Activated B cell treated with CpG ODN at 0.5 μM for 24 hours (primary cell): ENCODE results near the gene DLG2. TPM values are rescaled to one million over a fixed set of nuclear protein-coding genes. Genes with fewer than 3 reads are reported as not detected.

Experiments
- ATAC-seq: fragments of 200-7000 bp; cut with Tn5 transposase; one replicate; pipeline ENCODE4 v1.10.0; 2021; ENCODE audit warnings: low read depth, mild to moderate bottlenecking, moderate library complexity
- CTCF ChIA-PET: fragments of 350-600 bp; sonication (Branson Sonifier 250); formaldehyde crosslinking; loops from one replicate; lab custom pipeline; 2021; ENCODE audit warnings: antibody characterized with exemption; lab: Charles Lee
- POLR2A ChIA-PET: fragments of 350-600 bp; sonication (Branson Sonifier 250); formaldehyde crosslinking; loops from one replicate; lab custom pipeline; 2021; ENCODE audit warnings: antibody characterized with exemption; lab: Charles Lee
- DNase-seq: peaks from one replicate; pipeline ENCODE4 v3.0.0; 2022
- H3K27ac Mint-ChIP-seq: one replicate; pipeline ENCODE4 v1.8.0; 2020; ENCODE audit warnings: mixed read lengths
- H3K27me3 Mint-ChIP-seq: one replicate; pipeline ENCODE4 v1.8.0; 2021; ENCODE audit warnings: mixed read lengths
- H3K36me3 Mint-ChIP-seq: one replicate; pipeline ENCODE4 v1.8.0; 2021; ENCODE audit warnings: low read depth, mixed read lengths
- H3K4me1 Mint-ChIP-seq: one replicate; pipeline ENCODE4 v1.8.0; 2021; ENCODE audit warnings: mixed read lengths
- H3K4me3 Mint-ChIP-seq: one replicate; pipeline ENCODE4 v1.8.0; 2020; ENCODE audit warnings: mild to moderate bottlenecking, mixed read lengths
- H3K9me3 Mint-ChIP-seq: one replicate; pipeline ENCODE4 v1.8.0; 2020; ENCODE audit warnings: mixed read lengths
- CTCF ChIP-seq: fragments of 200-600 bp; IDR thresholded peaks from one replicate; pipeline ENCODE4 v1.8.0; 2022; ENCODE audit warnings: antibody characterized with exemption, mild to moderate bottlenecking
- intact Hi-C: fragments of 100-400 bp; cut with micrococcal nuclease; formaldehyde crosslinking; loops from one replicate; pipeline ENCODE4 v1.15.1; 2024
- total RNA-seq: library from RNA; stranded (reverse); gene quantifications from 2 replicates; pipeline ENCODE4 v1.2.3, GENCODE V29; 2022

DLG2 gene
- total RNA-seq, 1 donor from 2014 or later: 2.7 TPM

- no peaks in the 10 kb centered on the region for H3K27me3 Mint-ChIP-seq
- ChIA-PET POLR2A (no interaction called here), CTCF (no interaction called here)
- no peaks in the 10 kb centered on the region for H3K36me3 Mint-ChIP-seq
- no peak for DNase-seq
- no peak for TF ChIP-seq CTCF
- peaks cover 8% of the 10 kb centered on the region for H3K9me3 Mint-ChIP-seq
- no peaks in the 10 kb centered on the region for H3K4me1 Mint-ChIP-seq
- intact Hi-C loops: no loop called here
- H3K4me3 Mint-ChIP-seq: no peak overlapping the region
- no peak overlapping the region for H3K27ac Mint-ChIP-seq
- ATAC-seq: no peak
Observed at GRCh38 chr11:83945976-83946375, 1681.2 kb downstream of the DLG2 start.

GRCh38 chr11:83941050-83941449 is 1686.1 kb downstream of the DLG2 start:
- H3K4me3 Mint-ChIP-seq: no peak overlapping the region

DNA sequence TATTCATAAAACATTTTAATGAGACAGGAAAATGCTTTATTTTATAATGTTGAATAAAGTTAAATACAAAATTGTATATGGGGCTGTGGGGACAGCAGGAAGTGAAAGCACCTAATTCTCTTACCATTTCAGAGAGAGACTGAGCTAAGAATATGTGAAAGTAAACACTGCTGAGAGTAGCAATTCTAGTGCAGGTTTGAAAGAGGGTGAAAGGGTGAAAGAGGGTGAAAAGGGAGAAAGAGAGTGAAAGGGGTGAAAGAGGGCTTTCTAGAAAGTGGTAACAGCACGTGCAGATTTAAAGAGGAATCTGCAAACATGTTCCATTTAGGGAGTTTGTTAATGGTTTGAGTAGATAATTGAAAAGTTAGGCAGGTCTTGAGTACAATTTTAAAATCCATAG is 1689.0 kb downstream of the DLG2 start:
- CTCF ChIA-PET: no interaction called here
- no peaks in the 10 kb centered on the region for H3K36me3 Mint-ChIP-seq
- H3K9me3 Mint-ChIP-seq: peaks cover 3% of the 10 kb centered on the region
- no peaks in the 10 kb centered on the region for H3K27me3 Mint-ChIP-seq
- peaks cover 2% of the 10 kb centered on the region for H3K4me1 Mint-ChIP-seq
- POLR2A ChIA-PET: no interaction called here
- TF ChIP-seq CTCF: no peak
- DNase-seq: no peak
- intact Hi-C loops: no loop called here
- H3K4me3 Mint-ChIP-seq: no peak overlapping the region
- no peak overlapping the region for H3K27ac Mint-ChIP-seq
- no peak for ATAC-seq

More at GRCh38 chr11:83941050-83941449, 1686.1 kb downstream of the DLG2 start:
- H3K27ac Mint-ChIP-seq: no peak overlapping the region
- CTCF ChIA-PET: no interaction called here
- intact Hi-C loops: no loop called here
- no peaks in the 10 kb centered on the region for H3K27me3 Mint-ChIP-seq
- peaks cover 2% of the 10 kb centered on the region for H3K4me1 Mint-ChIP-seq
- H3K36me3 Mint-ChIP-seq: no peaks in the 10 kb centered on the region
- TF ChIP-seq CTCF: no peak
- ATAC-seq (no peak), DNase-seq (no peak)
- peaks cover 8% of the 10 kb centered on the region for H3K9me3 Mint-ChIP-seq
- POLR2A ChIA-PET: no interaction called here

GRCh38 chr11:83933008-83933407 is 1694.1 kb downstream of the DLG2 start:
- intact Hi-C loops: no loop called here
- Mint-ChIP-seq H3K4me3 (no peak overlapping the region), H3K27ac (no peak overlapping the region), H3K36me3 (no peaks in the 10 kb centered on the region), H3K4me1 (no peaks in the 10 kb centered on the region), H3K9me3 (no peaks in the 10 kb centered on the region), H3K27me3 (no peaks in the 10 kb centered on the region)
- ATAC-seq: no peak
- no peak for TF ChIP-seq CTCF
- DNase-seq: no peak
- CTCF ChIA-PET: no interaction called here
- POLR2A ChIA-PET: no interaction called here

- H3K27ac Mint-ChIP-seq: no peak overlapping the region
- no peak for ATAC-seq
- H3K9me3 Mint-ChIP-seq: no peaks in the 10 kb centered on the region
- POLR2A ChIA-PET: no interaction called here
- no peaks in the 10 kb centered on the region for H3K4me1 Mint-ChIP-seq
- TF ChIP-seq CTCF: no peak
- no peaks in the 10 kb centered on the region for H3K27me3 Mint-ChIP-seq
- intact Hi-C loops: no loop called here
- H3K4me3 Mint-ChIP-seq: no peak overlapping the region
- H3K36me3 Mint-ChIP-seq: no peaks in the 10 kb centered on the region
- CTCF ChIA-PET: no interaction called here
- DNase-seq: no peak
Observed at GRCh38 chr11:83927422-83927821, 1699.7 kb downstream of the DLG2 start.
